ENCODE results near the gene SLAMF6.
"Not testable (repeated sequence)": the region's sequence is repeated elsewhere in the genome, so short reads cannot be mapped to it uniquely, and the experiment has no call there.

The SLAMF6 gene

GRCh38 chr1:160500321-160500990 is 22.6 kb downstream of the SLAMF6 start:
- no peak for DNase-seq

GRCh38 chr1:160499631-160500030 is 23.4 kb downstream of the SLAMF6 start:
- no peak for DNase-seq

GRCh38 chr1:160498301-160499065 is 24.6 kb downstream of the SLAMF6 start:
- DNase-seq, result not testable (repeated sequence)

- no peak for DNase-seq
These were observed 26.7 kb downstream of the SLAMF6 start for GRCh38 chr1:160496334-160496733.

- DNase-seq, result no peak
These were observed 28.4 kb downstream of the SLAMF6 start for GRCh38 chr1:160494620-160495019.

GRCh38 chr1:160492617-160493016 is 30.4 kb downstream of the SLAMF6 start:
- no peak for DNase-seq

- no peak for DNase-seq
These were observed 31.1 kb downstream of the SLAMF6 start for GRCh38 chr1:160491981-160492380.

- DNase-seq, result no peak
These were observed 32.0 kb downstream of the SLAMF6 start for GRCh38 chr1:160491017-160491416.

- DNase-seq, result no peak
These were observed 33.4 kb downstream of the SLAMF6 start for GRCh38 chr1:160489513-160490261.

GRCh38 chr1:160488347-160489058 is 34.6 kb downstream of the SLAMF6 start:
- no peak for DNase-seq

- DNase-seq, result no peak
These were observed 36.6 kb downstream of the SLAMF6 start for GRCh38 chr1:160486453-160486852.

GRCh38 chr1:160483505-160484185 is 39.4 kb downstream of the SLAMF6 start:
- no peak for DNase-seq

GRCh38 chr1:160481979-160482596 is 41.0 kb downstream of the SLAMF6 start:
- DNase-seq, result no peak

GRCh38 chr1:160480781-160481180 is 42.3 kb downstream of the SLAMF6 start:
- DNase-seq, result not testable (repeated sequence)

GRCh38 chr1:160479091-160479490 is 44.0 kb downstream of the SLAMF6 start:
- not testable (repeated sequence) for DNase-seq

- no peak for DNase-seq
These were observed 48.4 kb downstream of the SLAMF6 start for GRCh38 chr1:160474392-160475242.

- no peak for DNase-seq
These were observed 50.9 kb downstream of the SLAMF6 start for GRCh38 chr1:160472112-160472511.

GRCh38 chr1:160471253-160471652 is 51.8 kb downstream of the SLAMF6 start:
- no peak for DNase-seq

GRCh38 chr1:160467576-160467975 is 55.5 kb downstream of the SLAMF6 start:
- no peak for DNase-seq

GRCh38 chr1:160466961-160467360 is 56.1 kb downstream of the SLAMF6 start:
- DNase-seq, result no peak

GRCh38 chr1:160465123-160465522 is 57.9 kb downstream of the SLAMF6 start:
- no peak for DNase-seq

All from activated CD4-positive, alpha-beta T cell treated with anti-CD3 and anti-CD28 coated beads for 4 hours (primary cell).